Activated T-helper 1 cell treated with anti-CD3 and anti-CD28 coated beads, Interleukin-2, amount 50 U/mL, for 16 hours (primary cell): ENCODE measurements around the gene COCH.
"Not testable (repeated sequence)": the region's sequence is repeated elsewhere in the genome, so short reads cannot be mapped to it uniquely, and the experiment has no call there.

Experiments used
- DNase-seq, 2 donors: peaks; one replicate each; pipeline ENCODE4 v3.0.0-alpha.2; 2020; ENCODE audit warnings: low read depth in 1 of 2, low spot score in 1 of 2

The COCH gene

GRCh38 chr14:30921305-30921704 is 46.9 kb downstream of the COCH start:
- no peak for DNase-seq

- no peak for DNase-seq
Observed at GRCh38 chr14:30921788-30922187, 47.4 kb downstream of the COCH start.

- DNase-seq = no peak
Observed at GRCh38 chr14:30925254-30925653, 50.9 kb downstream of the COCH start.

- DNase-seq = no peak
Observed at GRCh38 chr14:30928462-30928861, 54.1 kb downstream of the COCH start.

- DNase-seq = not testable (repeated sequence)
Observed at GRCh38 chr14:30933937-30934336, 59.6 kb downstream of the COCH start.

GRCh38 chr14:30935445-30935844 is 61.1 kb downstream of the COCH start:
- DNase-seq = no peak

- no peak for DNase-seq
Observed at GRCh38 chr14:30938617-30939016, 64.3 kb downstream of the COCH start.
